ENCODE measurements around the gene FGR.

The FGR gene

GRCh38 chr1:27600498-27601175, 34.3 kb downstream of the FGR start:
- DNase-seq: peak; percentile 44

- DNase-seq: peak; percentile 51
Measured at GRCh38 chr1:27599605-27600497, 35.1 kb downstream of the FGR start.

GRCh38 chr1:27598902-27599528, 36.0 kb downstream of the FGR start:
- DNase-seq: peak; percentile 51

GRCh38 chr1:27598295-27598687, 36.7 kb downstream of the FGR start:
- DNase-seq: no peak

GRCh38 chr1:27597516-27598294, 37.3 kb downstream of the FGR start:
- no peak for DNase-seq

- DNase-seq: no peak
Measured at GRCh38 chr1:27596986-27597385, 38.0 kb downstream of the FGR start.

GRCh38 chr1:27596261-27596660, 38.7 kb downstream of the FGR start:
- DNase-seq: no peak

- no peak for DNase-seq
Measured at GRCh38 chr1:27595597-27595996, 39.4 kb downstream of the FGR start.

GRCh38 chr1:27594564-27595510, 40.1 kb downstream of the FGR start:
- no peak for DNase-seq

GRCh38 chr1:27593678-27594563, 41.1 kb downstream of the FGR start:
- DNase-seq: no peak

GRCh38 chr1:27592931-27593677, 41.9 kb downstream of the FGR start:
- DNase-seq: no peak

GRCh38 chr1:27592232-27592930, 42.6 kb downstream of the FGR start:
- no peak for DNase-seq

GRCh38 chr1:27591622-27592021, 43.4 kb downstream of the FGR start:
- no peak for DNase-seq

- DNase-seq: no peak
Measured at GRCh38 chr1:27590917-27591508, 44.0 kb downstream of the FGR start.

GRCh38 chr1:27589841-27590426, 45.1 kb downstream of the FGR start:
- DNase-seq: no peak

GRCh38 chr1:27589441-27589840, 45.5 kb downstream of the FGR start:
- DNase-seq: no peak

GRCh38 chr1:27588256-27589232, 46.4 kb downstream of the FGR start:
- no peak for DNase-seq
